Aorta (tissue), 5 donors: ENCODE results near the gene C6orf58. TPM values are rescaled to one million over a fixed set of nuclear protein-coding genes. Genes with fewer than 3 reads are reported as not detected.

Experiments used
- ATAC-seq: fragments of 200-7000 bp; cut with Tn5 transposase; one replicate; pipeline ENCODE4 v1.9.1; 2022; ENCODE audit warnings: moderate library complexity; ENCODE audit not compliant: low FRiP score
- DNase-seq, 2 donors: peaks; one replicate each; pipeline ENCODE4 v3.0.0-alpha.2; 2020
- H3K27ac ChIP-seq, 2 donors: one replicate each; pipeline ENCODE4 v1.5.1; 2013; ENCODE audit warnings: low read length in 2 of 2, mild to moderate bottlenecking in 2 of 2, moderate library complexity in 2 of 2, control low read depth in 1 of 2, inconsistent platforms in 1 of 2, low read depth in 1 of 2
- H3K27me3 ChIP-seq, 2 donors: one replicate each; pipeline ENCODE4 v1.6.1; 2013; ENCODE audit warnings: control low read depth in 1 of 2, low read length in 1 of 2, mild to moderate bottlenecking in 1 of 2, moderate library complexity in 1 of 2; ENCODE audit not compliant: insufficient read depth in 2 of 2, control insufficient read depth in 1 of 2
- H3K36me3 ChIP-seq, 2 donors: one replicate each; pipeline ENCODE4 v1.6.1; 2013; ENCODE audit warnings: control low read depth in 1 of 2, low read length in 1 of 2, mild to moderate bottlenecking in 1 of 2; ENCODE audit not compliant: insufficient read depth in 2 of 2, control insufficient read depth in 1 of 2
- H3K4me1 ChIP-seq, 2 donors: one replicate each; pipeline ENCODE4 v1.6.1; 2013; ENCODE audit warnings: low read length in 2 of 2, control low read depth in 1 of 2, mild to moderate bottlenecking in 1 of 2, moderate library complexity in 1 of 2; ENCODE audit not compliant: insufficient read depth in 2 of 2, control insufficient read depth in 1 of 2
- H3K4me3 ChIP-seq, 2 donors: one replicate each; pipeline ENCODE4 v1.5.1; 2013; ENCODE audit warnings: low read length in 2 of 2, control low read depth in 1 of 2, mild to moderate bottlenecking in 1 of 2
- H3K9me3 ChIP-seq: one replicate; pipeline ENCODE4 v1.6.1; 2013; ENCODE audit warnings: mild to moderate bottlenecking, low read length; ENCODE audit not compliant: control insufficient read depth
- WGBS, 2 donors: extraction: QIAGEN DNeasy Blood & Tissue Kit; methylation state at CpG; one replicate each; pipeline ENCODE4 v1.1.7; 2013; 5-methylcytosine and 5-hydroxymethylcytosine counted together
- intact Hi-C, 2 donors: fragments of 100-400 bp; cut with DNase I; formaldehyde crosslinking; loops; one replicate each; pipeline versions ENCODE4 v1.14.2 to v1.15.0; 2022
- polyA plus RNA-seq, 2 donors: library from polyadenylated mRNA; stranded (reverse); fragments of 200-250 nt; gene quantifications; one replicate each; pipeline ENCODE4 v1.2.3, GENCODE V29; 2013
- total RNA-seq, 2 donors: library from RNA; stranded (reverse); fragmentation: NEBNext Ultra II Directional; extraction: Animal tissue kit (Norgen Biotek cat#: 25700); gene quantifications; one replicate each; pipeline ENCODE4 v1.2.1, GENCODE V29; 2021
- donor health status: healthy with polysubstance abuse.
- donor health status: Bipolar disorder and iron deficiency.
- donor health status: DM: no; HTN: no; CAD: no.
- donor health status: DM: no; HTN: no; CAD: no.
- donor health status: DM: yes; HTN: yes; CAD: no.

C6orf58 gene
- total and polyA plus RNA-seq, 4 donors: not detected

DNA sequence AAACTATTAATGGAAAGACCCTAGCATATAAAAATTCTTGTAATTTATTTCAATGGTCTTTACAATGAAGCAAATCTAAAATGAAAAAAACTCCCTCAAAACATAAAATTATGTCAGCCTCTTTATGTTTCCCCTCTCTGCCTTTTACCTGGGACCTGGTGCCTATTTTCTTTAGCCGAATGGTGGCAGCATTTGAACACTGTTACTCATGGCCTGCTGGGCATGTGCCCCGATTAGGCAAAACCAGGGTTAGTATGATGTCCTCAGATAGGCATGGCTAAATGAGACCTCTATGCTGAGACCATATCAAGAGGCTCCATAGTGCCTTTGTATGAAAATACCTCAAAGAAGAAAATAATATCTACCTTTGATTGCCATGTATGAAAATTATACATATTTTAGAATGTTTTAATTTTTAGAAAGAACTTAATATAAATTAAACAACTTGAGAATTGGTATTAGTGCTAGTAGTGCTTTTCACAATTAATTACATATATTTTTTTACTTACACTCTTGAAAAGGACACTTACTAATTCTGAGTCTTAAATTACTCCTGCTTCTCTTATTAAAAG is 22.5 kb upstream of the C6orf58 start:
- ATAC-seq (no peak), DNase-seq (no peak)
- Histone ChIP-seq H3K27ac (no peak overlapping the region), H3K27me3 (no peaks in the 10 kb centered on the region), H3K36me3 (no peaks in the 10 kb centered on the region), H3K4me1 (peaks cover 0 to 2% of the 10 kb centered on the region in 2 donors), H3K9me3 (no peaks in the 10 kb centered on the region), H3K4me3 (no peak overlapping the region)
- intact Hi-C loops: loop anchor here in 1 of 2 donors (10.0 kb wide), 2 partner anchors 90 to 1180 kb away; no protein-coding TSS in a partner anchor
- 10 to 19% methylated on average over 2 of the region's 2 CpGs for WGBS, 2 donors

DNA sequence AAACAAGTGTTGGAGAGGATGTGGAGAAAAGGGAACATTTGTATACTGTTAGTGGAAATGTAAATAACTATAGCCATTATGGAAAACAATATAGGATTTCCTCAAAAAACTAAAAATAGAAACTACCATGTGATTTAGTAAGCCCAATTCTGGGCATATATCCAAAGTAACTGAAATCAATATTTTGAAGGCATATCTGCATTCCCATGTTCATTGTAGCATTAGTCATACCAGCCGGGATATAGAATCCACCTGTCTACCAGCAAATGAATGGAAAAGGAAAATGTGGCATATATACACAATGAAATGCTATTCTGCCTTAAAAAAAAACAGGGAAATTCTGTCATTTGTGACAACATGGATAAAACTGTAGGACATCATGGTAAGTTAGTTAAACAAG is 15.3 kb upstream of the C6orf58 start:
- Histone ChIP-seq H3K4me3 (no peak overlapping the region), H3K4me1 (no peaks in the 10 kb centered on the region), H3K36me3 (no peaks in the 10 kb centered on the region), H3K9me3 (no peaks in the 10 kb centered on the region), H3K27me3 (no peaks in the 10 kb centered on the region), H3K27ac (no peak overlapping the region)
- WGBS, 2 donors: 9 to 15% methylated on average over 1 of the region's 1 CpG
- no peak for ATAC-seq
- no peak for DNase-seq
- intact Hi-C loops: no loop called here

- intact Hi-C loops: no loop called here
These were observed 12.2 kb upstream of the C6orf58 start for GRCh38 chr6:127564761-127565160.

DNA sequence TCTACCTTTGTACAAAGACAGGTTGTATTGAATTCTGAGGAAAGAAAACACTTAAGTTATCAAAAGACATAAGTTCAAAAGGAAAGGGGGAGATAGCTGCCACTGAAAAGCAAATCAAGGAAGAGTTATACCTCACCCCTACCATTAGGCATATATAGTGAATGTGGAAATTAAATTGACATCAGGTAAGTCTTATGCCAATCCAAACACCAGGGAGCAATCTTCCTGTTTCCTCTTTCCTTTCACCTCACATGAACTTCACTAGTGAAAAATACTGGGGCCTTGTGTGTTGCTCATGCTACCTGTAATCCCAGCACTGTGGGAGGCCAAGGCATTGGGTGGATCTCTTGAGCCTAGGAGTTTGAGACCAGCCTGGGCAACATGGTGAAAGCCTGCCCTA is 10.9 kb upstream of the C6orf58 start:
- H3K27ac ChIP-seq: no peak overlapping the region
- no peaks in the 10 kb centered on the region for H3K4me1 ChIP-seq
- ATAC-seq (no peak), DNase-seq (no peak)
- H3K4me3 ChIP-seq: no peak overlapping the region
- no peaks in the 10 kb centered on the region for H3K27me3 ChIP-seq
- intact Hi-C loops: no loop called here
- H3K9me3 ChIP-seq: no peaks in the 10 kb centered on the region
- H3K36me3 ChIP-seq: no peaks in the 10 kb centered on the region

More at GRCh38 chr6:127564761-127565160, 12.2 kb upstream of the C6orf58 start:
- no peaks in the 10 kb centered on the region for H3K27me3 ChIP-seq
- H3K36me3 ChIP-seq: no peaks in the 10 kb centered on the region
- WGBS, 2 donors: 70% methylated on average over 3 of the region's 3 CpGs
- DNase-seq: no peak
- H3K4me1 ChIP-seq: no peaks in the 10 kb centered on the region
- no peak overlapping the region for H3K27ac ChIP-seq
- ATAC-seq: no peak
- H3K9me3 ChIP-seq: no peaks in the 10 kb centered on the region
- no peak overlapping the region for H3K4me3 ChIP-seq

DNA sequence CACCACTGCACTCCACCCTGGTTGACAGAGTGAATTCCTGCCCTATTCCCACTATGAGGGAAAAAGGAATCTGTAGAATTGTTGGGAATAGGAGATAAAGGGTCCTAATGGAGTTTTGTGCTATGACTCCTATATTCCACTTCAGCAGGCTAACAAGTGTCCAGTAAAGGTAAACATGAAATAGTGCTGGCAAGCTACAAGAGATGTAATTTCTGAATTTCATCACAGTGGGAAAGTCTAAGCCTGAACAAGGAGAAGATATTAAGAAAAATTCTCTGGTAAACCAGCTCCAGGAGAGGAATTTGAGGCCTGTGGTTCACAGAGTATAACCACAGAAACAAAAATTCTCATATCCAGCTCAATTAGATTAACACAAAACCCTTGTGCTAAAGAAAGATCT is 10.3 kb upstream of the C6orf58 start:
- intact Hi-C loops: no loop called here
- Histone ChIP-seq H3K9me3 (no peaks in the 10 kb centered on the region), H3K27me3 (no peaks in the 10 kb centered on the region), H3K36me3 (no peaks in the 10 kb centered on the region), H3K4me1 (no peaks in the 10 kb centered on the region), H3K27ac (no peak overlapping the region), H3K4me3 (no peak overlapping the region)
- DNase-seq: no peak
- ATAC-seq: no peak

DNA sequence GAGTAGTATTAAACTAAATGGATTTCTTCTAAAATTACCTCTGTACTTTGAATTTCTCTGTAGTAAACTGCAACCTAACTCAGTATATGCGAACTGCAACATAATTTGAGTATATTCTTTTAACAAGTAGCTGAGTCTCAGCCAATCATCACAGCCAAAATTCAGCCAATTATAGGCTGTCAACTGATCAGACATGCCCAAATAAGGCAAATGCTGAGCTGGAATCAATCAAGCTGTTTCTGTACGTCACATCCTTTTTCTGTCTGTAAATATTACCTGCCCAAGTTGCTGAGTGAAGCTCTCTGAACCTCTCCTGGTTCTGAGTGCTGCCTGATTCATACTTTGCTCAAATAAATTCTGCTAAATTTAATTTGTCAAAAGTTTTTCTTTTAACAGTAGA is 9.5 kb upstream of the C6orf58 start:
- ATAC-seq (no peak), DNase-seq (no peak)
- Histone ChIP-seq H3K27ac (no peak overlapping the region), H3K9me3 (no peaks in the 10 kb centered on the region), H3K4me1 (no peaks in the 10 kb centered on the region), H3K27me3 (no peaks in the 10 kb centered on the region), H3K36me3 (no peaks in the 10 kb centered on the region), H3K4me3 (no peak overlapping the region)
- intact Hi-C loops: no loop called here
- WGBS, 2 donors: 43 to 66% methylated on average over 2 of the region's 2 CpGs

- DNase-seq: no peak
- no peak for ATAC-seq
- Histone ChIP-seq H3K4me1 (no peaks in the 10 kb centered on the region), H3K9me3 (no peaks in the 10 kb centered on the region), H3K27ac (no peak overlapping the region), H3K4me3 (no peak overlapping the region), H3K27me3 (no peaks in the 10 kb centered on the region), H3K36me3 (no peaks in the 10 kb centered on the region)
- WGBS, 2 donors: 58 to 59% methylated on average over 1 of the region's 1 CpG
- intact Hi-C loops: no loop called here
These were observed 6.1 kb upstream of the C6orf58 start for GRCh38 chr6:127570739-127571389.

GRCh38 chr6:127578900-127579299 is 1.9 kb downstream of the C6orf58 start:
- Histone ChIP-seq H3K4me1 (no peaks in the 10 kb centered on the region), H3K9me3 (no peaks in the 10 kb centered on the region), H3K36me3 (no peaks in the 10 kb centered on the region), H3K4me3 (no peak overlapping the region), H3K27me3 (no peaks in the 10 kb centered on the region), H3K27ac (no peak overlapping the region)
- ATAC-seq (no peak), DNase-seq (no peak)
- intact Hi-C loops: no loop called here
- 39 to 42% methylated on average over 3 of the region's 3 CpGs for WGBS, 2 donors

- H3K27ac ChIP-seq: no peak overlapping the region
- no peaks in the 10 kb centered on the region for H3K36me3 ChIP-seq
- no peak overlapping the region for H3K4me3 ChIP-seq
- ATAC-seq (no peak), DNase-seq (no peak)
- no peaks in the 10 kb centered on the region for H3K4me1 ChIP-seq
- H3K27me3 ChIP-seq: no peaks in the 10 kb centered on the region
- H3K9me3 ChIP-seq: no peaks in the 10 kb centered on the region
- intact Hi-C loops: no loop called here
These were observed 4.6 kb downstream of the C6orf58 start for GRCh38 chr6:127581576-127581975.
